IPS-20b (cell line): ENCODE results near the gene FGF9.

Experiments
- H3K27ac ChIP-seq: one replicate; pipeline ENCODE4 v1.5.1; 2013; ENCODE audit warnings: low read length
- H3K27me3 ChIP-seq: 2 replicates; pipeline ENCODE4 v1.6.1; 2013; ENCODE audit warnings: mild to moderate bottlenecking, low read length, inconsistent platforms; ENCODE audit not compliant: insufficient read depth
- H3K36me3 ChIP-seq: 2 replicates; pipeline ENCODE4 v1.6.1; 2013; ENCODE audit warnings: low read depth, mild to moderate bottlenecking, inconsistent platforms, low read length, moderate library complexity; ENCODE audit not compliant: insufficient read depth
- H3K4me1 ChIP-seq: 2 replicates; pipeline ENCODE4 v1.6.1; 2013; ENCODE audit warnings: mild to moderate bottlenecking, control low read depth, inconsistent platforms, low read length, moderate library complexity; ENCODE audit not compliant: insufficient read depth
- H3K4me3 ChIP-seq: 2 replicates; pipeline ENCODE4 v1.5.1; 2013; ENCODE audit warnings: mild to moderate bottlenecking, low read length, inconsistent platforms
- H3K9ac ChIP-seq: 2 replicates; pipeline ENCODE4 v1.6.1; 2013; ENCODE audit warnings: low read depth, mild to moderate bottlenecking, inconsistent platforms, low read length, moderate library complexity
- H3K9me3 ChIP-seq: 2 replicates; pipeline ENCODE4 v1.6.1; 2013; ENCODE audit warnings: mild to moderate bottlenecking, low read depth, low read length, inconsistent platforms; ENCODE audit not compliant: insufficient read depth

Gene FGF9

GRCh38 chr13:21670883-21671619 lies at the start of gene FGF9:
Gene FGF9 (plus strand): TSS chr13:21671073. CDS start chr13:21671913, 840 bp downstream.
- peaks cover 94% of the 10 kb centered on the region for H3K27me3 ChIP-seq

DNA sequence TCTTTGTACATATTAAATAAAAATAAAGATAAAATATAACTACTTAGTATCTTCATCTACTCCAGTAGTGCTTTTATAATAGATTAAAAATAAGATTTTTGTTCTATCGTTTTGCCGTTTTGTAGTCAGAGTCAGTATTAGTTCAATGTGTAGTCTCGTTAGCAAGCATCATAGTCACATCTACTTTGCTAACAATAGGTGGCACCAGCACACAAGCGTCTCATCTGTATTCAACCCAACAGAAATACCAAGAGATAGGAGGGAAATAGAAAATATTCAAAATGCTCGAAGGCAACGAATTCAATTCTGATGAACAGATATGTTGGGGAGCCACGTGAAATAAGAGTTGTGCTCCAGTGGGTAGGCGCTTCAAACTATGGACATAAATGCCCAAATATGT lies 45.5 kb upstream of the FGF9 start:
- no peak overlapping the region for H3K27ac ChIP-seq
- H3K9ac ChIP-seq: no peak overlapping the region

More at GRCh38 chr13:21670883-21671619, at the start of gene FGF9:
- H3K4me1 ChIP-seq: peaks cover 18% of the 10 kb centered on the region; the same call in 1 of the 2 replicates
- no peaks in the 10 kb centered on the region; the same call in 1 of the 2 replicates for H3K9me3 ChIP-seq
- no peak within 1 kb of the TSS for H3K27ac ChIP-seq
- no peaks in the 10 kb centered on the region for H3K36me3 ChIP-seq
- peak within 1 kb of the TSS; percentile 70; the same call in 1 of the 2 replicates for H3K9ac ChIP-seq
- peak within 1 kb of the TSS; percentile 90 for H3K4me3 ChIP-seq

GRCh38 chr13:21632196-21632595 lies 38.7 kb upstream of the FGF9 start:
- Histone ChIP-seq H3K27ac (no peak overlapping the region), H3K4me3 (no peak overlapping the region), H3K9me3 (peaks cover 20% of the 10 kb centered on the region; the same call in 1 of the 2 replicates), H3K27me3 (no peaks in the 10 kb centered on the region), H3K9ac (no peak overlapping the region), H3K4me1 (no peaks in the 10 kb centered on the region), H3K36me3 (no peaks in the 10 kb centered on the region)

More for the DNA sequence above, 45.5 kb upstream of the FGF9 start:
- H3K4me3 ChIP-seq: no peak overlapping the region
- no peaks in the 10 kb centered on the region for H3K4me1 ChIP-seq
- no peaks in the 10 kb centered on the region for H3K27me3 ChIP-seq
- no peaks in the 10 kb centered on the region for H3K36me3 ChIP-seq
- peaks cover 2% of the 10 kb centered on the region; the same call in 1 of the 2 replicates for H3K9me3 ChIP-seq

DNA sequence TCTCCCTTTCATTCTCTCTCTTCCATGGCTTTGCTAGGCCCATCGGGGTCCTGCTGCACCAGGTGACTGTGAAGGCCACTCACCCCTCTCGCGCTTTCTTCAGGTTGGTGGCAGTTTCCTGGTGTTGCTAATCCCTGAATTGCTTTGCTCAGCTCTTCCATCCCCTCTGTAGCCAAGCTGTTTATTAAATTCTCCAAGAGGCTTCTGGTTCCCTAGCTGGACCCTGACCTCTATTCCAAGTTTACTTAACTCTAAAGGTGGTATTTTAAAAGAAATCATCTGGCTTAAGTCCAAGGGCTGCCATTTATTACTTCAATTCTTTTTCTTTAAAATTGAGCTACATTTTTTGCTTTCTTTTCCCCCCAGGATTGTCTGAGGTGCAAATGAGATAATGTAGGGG lies 34.2 kb upstream of the FGF9 start:
- H3K36me3 ChIP-seq: no peaks in the 10 kb centered on the region
- H3K4me1 ChIP-seq: no peaks in the 10 kb centered on the region
- H3K27me3 ChIP-seq: no peaks in the 10 kb centered on the region
- H3K27ac ChIP-seq: no peak overlapping the region
- no peak overlapping the region for H3K4me3 ChIP-seq
- H3K9me3 ChIP-seq: peaks cover 9% of the 10 kb centered on the region; the same call in 1 of the 2 replicates
- H3K9ac ChIP-seq: no peak overlapping the region

- H3K9me3 ChIP-seq: peaks cover 2% of the 10 kb centered on the region; the same call in 1 of the 2 replicates
- H3K36me3 ChIP-seq: no peaks in the 10 kb centered on the region
- H3K27me3 ChIP-seq: no peaks in the 10 kb centered on the region
- no peak overlapping the region for H3K4me3 ChIP-seq
- no peak overlapping the region for H3K27ac ChIP-seq
- no peaks in the 10 kb centered on the region for H3K4me1 ChIP-seq
- no peak overlapping the region for H3K9ac ChIP-seq
These were observed 33.6 kb upstream of the FGF9 start for GRCh38 chr13:21637296-21637695.

- Histone ChIP-seq H3K4me3 (no peak overlapping the region), H3K9ac (no peak overlapping the region), H3K27ac (no peak overlapping the region), H3K27me3 (no peaks in the 10 kb centered on the region), H3K36me3 (no peaks in the 10 kb centered on the region), H3K4me1 (no peaks in the 10 kb centered on the region), H3K9me3 (no peaks in the 10 kb centered on the region)
These were observed 32.3 kb upstream of the FGF9 start for GRCh38 chr13:21638319-21639282.

GRCh38 chr13:21639561-21639960 lies 31.3 kb upstream of the FGF9 start:
- no peak overlapping the region for H3K4me3 ChIP-seq
- no peak overlapping the region for H3K27ac ChIP-seq
- no peak overlapping the region for H3K9ac ChIP-seq
- H3K27me3 ChIP-seq: no peaks in the 10 kb centered on the region
- no peaks in the 10 kb centered on the region for H3K9me3 ChIP-seq
- no peaks in the 10 kb centered on the region for H3K36me3 ChIP-seq
- H3K4me1 ChIP-seq: no peaks in the 10 kb centered on the region

GRCh38 chr13:21641629-21642028 lies 29.2 kb upstream of the FGF9 start:
- no peaks in the 10 kb centered on the region for H3K36me3 ChIP-seq
- no peaks in the 10 kb centered on the region for H3K9me3 ChIP-seq
- no peaks in the 10 kb centered on the region for H3K27me3 ChIP-seq
- no peak overlapping the region for H3K27ac ChIP-seq
- no peaks in the 10 kb centered on the region for H3K4me1 ChIP-seq
- no peak overlapping the region for H3K4me3 ChIP-seq
- H3K9ac ChIP-seq: no peak overlapping the region

GRCh38 chr13:21657538-21657937 lies 13.3 kb upstream of the FGF9 start:
- H3K27ac ChIP-seq: no peak overlapping the region
- no peak overlapping the region for H3K4me3 ChIP-seq
- H3K27me3 ChIP-seq: no peaks in the 10 kb centered on the region
- H3K4me1 ChIP-seq: no peaks in the 10 kb centered on the region
- no peaks in the 10 kb centered on the region for H3K9me3 ChIP-seq
- H3K9ac ChIP-seq: no peak overlapping the region
- H3K36me3 ChIP-seq: no peaks in the 10 kb centered on the region

GRCh38 chr13:21659087-21659486 lies 11.8 kb upstream of the FGF9 start:
- Histone ChIP-seq H3K9ac (no peak overlapping the region), H3K9me3 (no peaks in the 10 kb centered on the region), H3K27ac (no peak overlapping the region), H3K36me3 (no peaks in the 10 kb centered on the region), H3K4me1 (no peaks in the 10 kb centered on the region), H3K4me3 (no peak overlapping the region), H3K27me3 (no peaks in the 10 kb centered on the region)

DNA sequence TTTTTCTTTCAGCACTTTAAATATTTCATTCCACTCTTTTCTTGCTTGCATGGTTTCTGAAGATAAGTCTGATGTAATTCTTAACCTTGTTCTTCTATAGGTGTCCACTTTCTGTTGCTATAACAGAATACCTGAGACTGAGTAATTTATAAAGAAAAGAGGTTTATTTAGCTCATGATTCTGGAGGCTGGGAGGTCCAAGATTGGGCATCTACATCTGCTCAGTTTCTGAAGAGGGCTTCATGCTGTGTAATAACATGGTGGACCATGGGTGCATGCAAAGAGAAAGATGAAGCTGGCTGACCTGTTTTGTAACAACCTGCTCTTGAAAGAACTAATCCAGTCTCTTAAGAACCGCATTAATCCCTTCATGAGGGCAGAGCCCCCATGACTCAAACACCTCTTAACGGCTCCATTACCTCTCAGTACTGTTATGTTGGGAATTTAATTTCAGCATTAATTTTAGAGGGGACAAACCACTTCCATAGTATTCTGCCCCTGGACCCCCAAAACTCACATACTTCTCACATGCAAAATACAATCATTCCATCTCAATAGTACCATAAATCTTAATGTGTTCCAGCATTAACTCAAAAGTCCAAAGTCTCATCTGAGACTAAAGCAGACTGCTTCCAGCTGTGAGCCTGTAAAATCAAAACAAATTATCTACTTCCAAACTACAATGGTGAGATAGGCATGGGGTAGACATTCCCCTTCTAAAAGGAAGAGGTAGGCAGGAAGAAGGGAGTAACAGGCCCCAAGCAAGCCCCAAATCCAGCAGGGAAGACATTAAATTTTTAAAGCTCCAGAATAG lies 9.6 kb upstream of the FGF9 start:
- Histone ChIP-seq H3K27ac (no peak overlapping the region), H3K27me3 (no peaks in the 10 kb centered on the region; the same call in none of the 2 replicates), H3K9me3 (no peaks in the 10 kb centered on the region), H3K4me1 (no peaks in the 10 kb centered on the region), H3K9ac (no peak overlapping the region), H3K36me3 (no peaks in the 10 kb centered on the region), H3K4me3 (no peak overlapping the region)
